ENCODE data around the gene OARD1. TPM values are rescaled to one million over a fixed set of nuclear protein-coding genes. Genes with fewer than 3 reads are reported as not detected.
A peak's percentile ranks its signal among the peaks of the same experiment; 100 is the strongest.

Gene OARD1
- total RNA-seq, 2 donors from 2014 or later, result 23.7 to 30.1 TPM

DNA sequence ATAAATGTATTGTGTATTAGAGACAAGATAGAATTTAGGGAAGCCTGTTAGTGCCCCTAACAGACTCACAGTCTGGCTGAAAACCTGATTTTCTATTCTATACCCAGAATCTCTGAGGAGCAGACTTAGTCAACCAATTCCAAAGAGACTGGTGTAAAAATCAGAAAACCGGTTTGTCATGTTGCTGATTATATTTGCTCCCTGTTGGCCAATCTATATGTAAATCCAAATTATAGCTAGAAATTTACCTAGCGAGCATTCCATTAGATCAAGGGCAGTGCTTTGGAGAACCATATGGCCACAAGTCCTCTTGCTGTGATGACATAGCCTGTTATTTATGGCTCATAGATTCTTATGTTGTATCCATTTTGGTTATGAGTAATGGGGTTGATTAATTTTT lies 5.4 kb upstream of the OARD1 start:
- intact Hi-C loops (cut with DNase I, micrococcal nuclease), result no loop called here
- no peak for ATAC-seq
- DNase-seq, result no peak

DNA sequence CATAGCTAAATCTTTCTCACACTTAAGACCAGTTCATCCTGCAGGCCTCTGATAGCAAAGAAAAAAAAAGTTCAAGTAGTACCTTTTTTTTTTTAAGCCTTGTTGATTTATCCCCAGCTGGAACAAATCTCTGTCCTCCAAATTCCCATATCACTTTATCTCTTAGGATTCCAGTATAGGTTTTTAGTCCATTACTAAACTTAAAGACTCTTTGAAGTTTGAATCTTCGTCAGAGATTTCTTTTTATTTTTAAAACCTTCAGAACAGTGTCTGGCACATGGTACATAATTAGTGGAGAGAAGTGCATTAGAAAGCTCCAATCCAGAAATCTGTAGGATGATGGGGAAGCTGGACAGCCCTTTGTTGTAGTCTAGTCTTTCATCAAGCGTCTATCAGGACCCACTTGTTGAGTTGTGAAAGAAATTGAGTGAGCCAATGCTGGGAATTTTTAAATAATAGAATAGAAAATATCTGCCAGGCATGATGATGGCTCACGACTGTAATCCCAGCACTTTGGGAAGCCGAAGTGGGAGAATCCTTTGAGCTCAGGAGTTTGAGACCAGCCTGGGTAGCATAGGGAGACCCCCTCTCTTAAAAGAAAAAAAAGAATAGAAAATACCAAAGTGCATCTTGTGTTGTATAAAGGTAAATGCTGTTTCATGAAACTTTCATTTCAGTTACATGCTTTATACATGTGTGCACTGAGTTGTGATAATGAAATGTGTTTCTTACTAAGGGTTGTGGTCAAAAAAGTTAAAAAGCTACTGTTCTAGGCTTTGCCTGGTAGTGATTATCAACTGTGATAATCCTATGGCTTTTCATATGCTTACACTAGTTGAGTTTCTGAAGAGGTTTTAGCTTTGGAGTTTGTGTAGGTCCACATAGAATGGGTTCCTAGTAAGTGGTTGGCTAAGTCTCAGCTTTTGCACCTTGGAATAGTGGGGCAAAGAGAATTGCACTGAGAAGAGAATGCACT lies 3.8 kb upstream of the OARD1 start:
- intact Hi-C loops (cut with DNase I, micrococcal nuclease), result no loop called here
- ATAC-seq (no peak), DNase-seq (no peak)

DNA sequence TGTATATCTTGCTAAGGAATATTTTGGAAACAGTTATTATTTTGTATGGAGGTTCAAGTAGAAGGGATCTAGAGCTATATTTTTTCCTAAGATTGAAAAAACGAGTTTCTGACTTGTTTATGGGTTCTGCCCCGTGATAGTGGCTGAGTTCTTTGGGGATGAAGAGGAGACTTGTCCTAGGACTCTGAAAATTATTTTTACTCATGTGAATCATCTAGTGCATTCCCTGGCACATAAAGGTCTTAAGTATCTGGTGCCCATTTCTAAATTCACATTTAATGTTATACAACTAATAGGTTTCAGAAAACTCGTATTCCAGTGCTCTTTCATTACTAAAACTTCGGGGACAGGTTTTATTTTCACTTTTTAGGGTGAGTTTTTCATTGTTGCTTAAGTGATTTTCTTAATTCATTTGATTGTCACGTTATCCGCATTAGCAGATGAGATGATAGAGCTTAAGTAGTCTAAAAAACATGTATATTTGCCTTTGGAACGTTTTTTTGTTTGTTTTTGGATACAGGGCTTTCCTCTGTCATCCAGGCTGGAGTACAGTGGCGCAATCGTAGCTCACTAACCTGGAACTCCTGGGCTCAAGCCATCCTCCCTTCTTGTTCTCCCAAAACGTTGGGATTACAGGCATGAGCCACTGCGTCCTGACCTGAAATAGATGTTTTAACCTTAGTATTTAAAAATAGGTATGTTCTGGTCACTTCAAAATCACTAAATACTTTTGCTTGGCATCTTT lies 2.7 kb upstream of the OARD1 start:
- ATAC-seq (no peak), DNase-seq (no peak)
- intact Hi-C loops (cut with DNase I, micrococcal nuclease), result no loop called here

DNA sequence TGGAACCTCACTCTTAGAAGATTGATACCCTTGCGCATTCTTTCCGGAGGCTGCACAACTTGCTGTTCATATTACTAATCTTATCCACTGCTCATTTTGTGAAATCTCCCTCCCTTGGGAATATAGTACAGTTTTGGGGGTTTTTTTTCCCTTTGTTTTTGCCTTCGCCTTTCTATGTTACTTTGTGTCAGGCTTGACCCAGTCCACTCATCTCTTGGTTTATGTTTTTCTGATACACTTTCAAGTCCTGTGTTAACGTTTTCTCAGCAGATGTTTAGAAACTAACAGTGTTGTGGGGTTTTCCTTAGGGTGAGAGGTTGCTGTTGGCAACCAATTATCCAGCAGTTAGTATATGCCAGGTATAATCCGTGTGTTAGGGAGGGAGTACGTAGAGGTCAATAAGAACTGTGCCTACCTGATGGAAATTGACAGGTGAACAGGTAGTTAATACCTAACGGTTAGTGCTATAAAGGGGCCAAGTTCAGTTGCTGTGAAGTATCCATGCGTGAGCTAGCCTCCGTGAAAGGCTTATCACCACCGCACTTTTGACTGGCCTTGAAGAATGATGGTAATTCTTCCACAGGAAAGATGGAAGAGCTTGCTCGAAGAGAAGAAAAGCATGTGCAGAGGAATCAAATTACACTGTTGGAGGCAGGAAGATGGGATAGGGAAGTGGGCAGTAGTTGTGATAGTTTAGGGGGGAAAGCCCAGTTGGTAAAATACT lies 2.0 kb upstream of the OARD1 start:
- ATAC-seq (no peak), DNase-seq (no peak)
- intact Hi-C loops (cut with DNase I, micrococcal nuclease), result no loop called here

DNA sequence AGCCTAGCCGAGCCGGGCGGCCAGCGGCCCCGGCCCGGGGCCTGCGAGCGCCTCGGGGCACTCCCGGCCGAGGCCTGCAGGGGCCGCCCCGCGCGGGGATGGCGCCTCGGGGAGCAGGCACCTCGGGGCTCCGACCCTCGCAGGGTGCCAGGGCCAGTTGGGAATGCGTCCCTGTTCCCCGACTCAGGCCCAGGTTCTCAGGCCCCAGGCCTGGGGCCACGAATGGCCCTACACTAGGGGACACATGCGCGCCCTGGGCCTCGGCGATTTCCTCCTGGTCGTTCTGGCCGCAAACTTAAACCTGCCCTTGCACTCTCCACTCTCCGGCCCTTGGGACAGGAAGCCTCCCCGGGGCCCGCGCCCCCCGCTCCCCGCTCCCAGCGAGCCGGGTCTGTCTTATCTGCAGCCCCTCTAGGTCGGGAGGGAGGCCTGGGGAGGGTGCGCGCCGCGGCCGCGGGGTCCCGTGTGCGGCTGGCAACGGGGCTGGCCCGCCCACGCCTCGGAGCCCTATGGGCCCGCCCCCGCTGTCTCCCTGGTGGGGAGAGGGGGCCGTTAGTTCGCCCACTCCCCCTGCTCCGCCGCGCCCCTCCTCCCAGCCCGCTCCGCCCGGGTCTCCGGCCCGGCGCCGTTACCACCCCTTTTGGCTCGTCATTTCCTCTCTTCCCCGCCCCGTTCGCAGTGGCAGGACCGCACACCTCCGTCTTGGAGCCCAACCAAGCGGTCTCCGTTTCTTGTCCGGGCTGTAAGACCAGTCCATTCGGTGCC lies 1.2 kb upstream of the OARD1 start:
- intact Hi-C loops (cut with DNase I, micrococcal nuclease), result no loop called here
- DNase-seq (peak; percentile 90 to 92), ATAC-seq (peak; percentile 40)

DNA sequence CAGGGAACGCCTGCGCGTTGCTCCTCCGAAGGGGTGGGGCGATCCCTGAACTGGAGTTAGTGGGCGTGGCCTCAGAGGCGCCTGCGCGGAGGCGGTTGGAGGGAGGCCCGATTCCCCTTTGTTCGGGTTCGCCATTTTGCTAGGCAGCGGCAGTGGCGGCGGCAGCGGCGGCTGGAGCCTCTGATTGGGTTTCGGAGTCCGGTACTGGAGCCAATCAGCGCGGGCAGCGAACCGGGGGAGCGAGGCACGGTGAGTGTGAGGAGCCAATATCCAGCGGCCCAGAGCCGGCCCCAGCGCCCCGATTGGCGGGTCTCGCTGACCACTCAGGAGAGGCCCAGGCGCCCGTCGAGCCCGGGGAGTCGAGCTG lies 663 bp upstream of the OARD1 start, which contains the start of gene NFYA:
Gene NFYA, plus strand, starts transcription at position 139 of the 367 bp plus-strand sequence. CDS start 6,116 bp downstream, outside the sequence.
- peak in 1 of 2 donors; percentile 100 for DNase-seq
- ATAC-seq, result peak; percentile 73
- intact Hi-C loops (cut with DNase I, micrococcal nuclease), result no loop called here

DNA sequence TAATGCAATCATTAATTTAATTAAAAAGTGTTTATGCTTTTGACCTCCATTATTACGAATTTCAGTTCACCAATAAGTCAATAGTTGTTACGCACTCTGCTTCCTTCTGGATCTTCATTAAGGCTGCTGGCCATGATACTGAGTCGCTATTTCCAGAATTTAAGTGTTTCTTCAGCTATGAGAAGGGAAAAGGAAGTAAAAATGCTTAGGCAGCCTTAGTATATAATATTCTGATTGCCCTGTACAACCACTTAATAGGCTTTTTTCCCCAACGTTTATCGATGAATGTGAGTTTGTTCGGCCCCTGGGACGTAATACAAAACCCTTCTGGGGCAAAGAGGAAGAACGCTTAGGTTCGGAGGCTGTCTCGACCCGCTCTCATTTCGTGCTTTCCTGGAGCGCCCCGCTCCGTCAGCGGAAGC lies 644 bp downstream of the OARD1 start:
- intact Hi-C loops (cut with DNase I, micrococcal nuclease), result no loop called here
- DNase-seq, result peak in 1 of 2 donors; percentile 87
- no peak for ATAC-seq

DNA sequence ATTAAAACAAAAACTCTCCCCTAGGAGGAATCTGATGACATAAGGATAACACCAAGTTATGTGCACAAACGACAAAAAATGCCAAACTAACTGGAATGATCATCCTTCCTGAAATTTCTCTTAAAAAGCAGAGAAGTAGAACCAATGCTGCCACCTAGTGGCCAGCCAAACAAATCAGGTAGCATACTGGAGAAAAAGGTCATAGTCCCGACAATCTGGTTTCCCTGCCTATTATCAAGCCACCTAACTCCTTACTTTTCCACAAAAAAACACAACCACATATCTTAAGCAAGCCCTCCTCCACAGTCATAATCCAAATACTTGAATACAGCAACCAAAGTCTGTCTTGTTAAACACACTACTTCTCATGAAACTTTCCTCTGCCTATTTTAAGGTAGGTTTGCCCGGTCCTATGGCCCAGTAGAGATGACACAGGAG lies 5.3 kb downstream of the OARD1 start:
- DNase-seq (peak; percentile 78 to 87), ATAC-seq (peak; percentile 17)
- intact Hi-C loops (cut with DNase I, micrococcal nuclease), result loop anchor here in 1 of 2 donors (10.0 kb wide), 1 partner anchor 62 kb away; no protein-coding TSS in a partner anchor

DNA sequence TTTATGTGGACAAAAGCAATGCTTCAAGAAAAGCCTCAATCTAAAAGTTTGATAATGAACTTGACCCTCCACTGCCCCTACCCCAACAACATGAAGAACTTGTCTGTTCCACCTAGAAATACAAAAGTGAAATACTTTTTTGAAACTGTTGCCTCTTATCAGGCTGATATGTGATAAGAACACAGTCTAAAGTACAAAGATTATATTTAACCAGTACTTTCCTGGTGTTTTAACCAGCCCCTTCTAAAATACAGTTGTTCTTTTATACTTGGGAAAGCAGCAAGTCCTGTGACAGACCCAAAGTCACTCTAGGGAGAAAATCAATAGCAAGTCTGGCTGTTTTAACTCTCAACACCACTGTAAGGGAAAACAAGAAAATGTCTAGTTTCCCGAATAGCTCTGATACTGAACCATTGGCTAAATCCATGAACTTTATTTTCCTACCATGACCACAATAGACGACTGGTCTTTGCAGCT lies 6.6 kb downstream of the OARD1 start:
- ATAC-seq, result peak; percentile 73
- DNase-seq, result no peak
- intact Hi-C loops (cut with DNase I, micrococcal nuclease), result loop anchor here in 1 of 2 donors (10.0 kb wide), 1 partner anchor 61 kb away; no protein-coding TSS in a partner anchor

DNA sequence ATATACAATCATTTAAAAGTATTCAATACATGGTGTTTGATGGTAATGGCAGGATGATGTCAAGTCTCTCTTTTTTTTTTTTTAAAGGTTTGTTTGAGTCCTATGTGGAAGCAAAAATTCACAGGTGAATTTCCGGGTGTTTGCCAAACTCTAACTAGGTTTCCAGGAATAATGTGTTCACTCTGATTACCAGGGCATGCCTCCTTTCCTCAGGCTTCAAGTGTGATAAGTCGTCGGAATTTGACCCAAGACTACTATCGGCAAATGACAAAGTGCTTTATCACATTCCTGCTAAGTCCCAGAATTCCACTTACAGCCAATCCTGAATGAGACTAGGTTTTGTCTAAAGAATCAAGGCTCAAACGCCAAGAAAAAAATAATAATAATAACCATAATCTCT lies 7.3 kb downstream of the OARD1 start:
- DNase-seq (no peak), ATAC-seq (peak; percentile 69)
- intact Hi-C loops (cut with DNase I, micrococcal nuclease), result loop anchor here in 1 of 2 donors (10.0 kb wide), 1 partner anchor 60 kb away; no protein-coding TSS in a partner anchor

DNA sequence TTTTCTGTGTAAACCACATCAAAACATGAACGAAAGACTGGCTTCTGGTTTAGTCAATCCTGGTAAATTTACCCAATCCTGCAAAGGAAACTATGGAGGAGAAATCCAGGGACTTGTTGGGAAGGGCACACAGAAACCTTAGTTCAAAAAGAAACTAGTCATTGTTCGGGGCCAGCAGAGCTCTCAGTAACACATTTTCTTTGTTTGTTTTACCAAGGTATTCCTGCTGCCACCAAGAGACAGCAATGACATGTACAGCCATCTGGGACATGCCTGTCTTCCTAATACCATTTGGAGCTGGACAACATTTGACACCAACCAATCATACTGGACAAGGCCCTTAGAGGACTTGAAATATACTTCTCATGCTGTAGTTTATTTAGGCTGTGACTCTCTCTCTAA lies 8.3 kb downstream of the OARD1 start:
- DNase-seq, result no peak
- intact Hi-C loops (cut with DNase I, micrococcal nuclease), result loop anchor here in 1 of 2 donors (10.0 kb wide), 1 partner anchor 59 kb away; no protein-coding TSS in a partner anchor
- ATAC-seq, result peak; percentile 34

DNA sequence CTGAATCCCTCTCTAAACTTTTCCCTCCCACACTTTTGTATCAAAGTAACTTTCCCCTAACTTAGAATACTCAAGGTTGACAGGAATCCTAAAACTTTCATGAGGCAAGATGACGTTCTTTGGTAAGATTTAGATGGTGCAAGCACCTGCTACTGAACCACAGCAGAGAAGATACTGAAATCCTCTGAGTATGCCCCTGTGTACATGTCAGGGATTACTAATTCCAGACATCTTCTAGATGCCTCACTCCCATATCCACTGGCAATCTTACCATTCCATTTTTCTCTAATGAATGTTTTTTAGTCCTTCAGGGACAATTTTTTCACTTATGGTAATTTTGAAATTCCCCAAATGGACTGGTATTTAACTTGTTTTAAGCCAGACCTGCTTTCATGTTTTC lies 10.1 kb downstream of the OARD1 start:
- DNase-seq, result no peak
- ATAC-seq, result no peak
- intact Hi-C loops (cut with DNase I, micrococcal nuclease), result loop anchor here in 1 of 2 donors (10.0 kb wide), 1 partner anchor 57 kb away; no protein-coding TSS in a partner anchor

DNA sequence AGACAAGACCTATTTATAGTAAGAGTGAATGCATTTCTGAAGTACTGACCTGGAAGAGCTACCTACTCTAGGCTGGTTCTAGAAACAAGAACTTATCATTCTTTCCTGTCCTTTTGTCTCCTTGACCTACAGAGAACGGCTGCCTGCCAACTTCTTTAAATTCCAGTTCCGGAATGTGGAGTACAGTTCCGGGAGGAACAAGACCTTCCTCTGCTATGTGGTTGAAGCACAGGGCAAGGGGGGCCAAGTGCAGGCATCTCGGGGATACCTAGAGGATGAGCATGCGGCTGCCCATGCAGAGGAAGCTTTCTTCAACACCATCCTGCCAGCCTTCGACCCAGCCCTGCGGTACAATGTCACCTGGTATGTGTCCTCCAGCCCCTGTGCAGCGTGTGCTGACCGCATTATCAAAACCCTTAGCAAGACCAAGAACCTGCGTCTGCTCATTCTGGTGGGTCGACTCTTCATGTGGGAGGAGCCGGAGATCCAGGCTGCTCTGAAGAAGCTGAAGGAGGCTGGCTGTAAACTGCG lies 10.9 kb downstream of the OARD1 start:
- intact Hi-C loops (cut with DNase I, micrococcal nuclease), result loop anchor here in 1 of 2 donors (10.0 kb wide), 1 partner anchor 56 kb away; no protein-coding TSS in a partner anchor
- DNase-seq (no peak), ATAC-seq (no peak)

DNA sequence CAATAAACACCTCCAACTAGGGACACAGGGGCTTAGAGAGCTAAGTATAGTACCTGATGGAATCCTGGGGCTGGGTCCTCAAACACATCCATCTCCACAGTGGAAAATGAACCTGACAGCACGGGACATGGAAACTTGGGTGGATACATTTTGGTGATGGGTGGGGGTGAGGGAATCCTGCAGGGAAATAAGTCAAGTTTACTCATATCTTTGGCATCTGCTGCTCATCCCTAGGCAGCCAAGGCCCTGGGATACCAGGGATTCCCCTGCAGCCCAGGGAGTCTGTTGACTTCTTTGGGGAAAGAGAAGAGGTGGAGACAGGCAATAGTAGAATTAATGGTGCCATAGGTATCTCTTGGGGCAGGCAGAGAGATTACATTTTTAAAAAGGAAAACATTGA lies 12.6 kb downstream of the OARD1 start:
- DNase-seq (no peak), ATAC-seq (no peak)
- intact Hi-C loops (cut with DNase I, micrococcal nuclease), result no loop called here

DNA sequence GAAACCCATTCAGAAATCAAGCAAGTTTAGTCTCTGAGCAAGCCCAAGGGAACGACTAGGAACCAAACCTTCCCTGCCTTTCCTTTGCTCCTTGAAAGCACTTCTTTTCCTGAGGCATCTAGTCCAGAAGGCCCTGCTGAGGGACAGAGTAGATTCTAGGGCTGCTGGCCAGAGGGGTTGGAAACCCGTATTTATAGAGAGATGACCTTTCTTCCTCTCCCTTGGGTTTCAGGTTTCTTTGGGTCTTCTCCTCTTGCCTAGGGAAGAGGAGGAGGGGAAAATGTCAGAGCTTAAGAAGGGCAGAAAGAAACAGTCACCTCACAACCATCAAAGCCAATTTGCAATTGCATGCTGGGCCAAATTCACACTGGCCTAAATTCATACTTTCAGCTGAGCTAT lies 13.4 kb downstream of the OARD1 start:
- intact Hi-C loops (cut with DNase I, micrococcal nuclease), result no loop called here
- DNase-seq (no peak), ATAC-seq (no peak)

DNA sequence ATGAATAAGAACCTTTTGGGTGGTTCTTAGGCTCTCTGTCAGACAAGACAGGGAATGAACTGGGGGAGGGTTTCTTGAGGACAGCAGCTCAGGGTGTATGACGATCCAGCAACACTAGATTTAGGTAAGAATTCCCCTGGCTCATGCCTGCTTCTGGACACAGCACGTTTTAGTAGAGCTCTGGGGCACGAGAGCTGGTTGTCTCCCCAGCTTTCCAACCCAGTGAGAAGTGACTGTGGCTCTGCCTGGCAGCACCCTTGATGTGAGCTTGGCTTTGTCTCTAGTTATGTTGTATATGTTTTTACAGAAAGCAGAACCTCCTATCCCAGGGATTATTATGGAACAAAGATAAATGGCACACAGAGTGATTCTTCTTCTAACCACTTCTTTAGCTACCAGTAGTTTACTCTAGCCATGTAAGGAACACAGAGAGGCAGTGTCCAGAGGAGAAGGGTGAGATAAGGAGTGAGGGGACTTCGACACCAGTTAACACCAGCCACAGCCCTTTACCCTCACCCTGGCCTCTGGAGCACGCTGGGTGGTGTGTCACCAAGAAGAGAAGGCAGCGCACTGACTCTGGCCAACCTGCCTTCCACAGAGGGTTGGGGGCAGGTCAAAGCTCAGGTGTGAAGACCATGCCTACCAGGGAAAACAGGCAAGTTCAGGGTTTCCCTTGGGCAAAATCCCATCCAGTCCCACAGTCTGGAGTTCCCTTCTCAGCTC lies 15.2 kb downstream of the OARD1 start:
- DNase-seq (no peak), ATAC-seq (peak; percentile 26)
- intact Hi-C loops (cut with DNase I, micrococcal nuclease), result no loop called here

DNA sequence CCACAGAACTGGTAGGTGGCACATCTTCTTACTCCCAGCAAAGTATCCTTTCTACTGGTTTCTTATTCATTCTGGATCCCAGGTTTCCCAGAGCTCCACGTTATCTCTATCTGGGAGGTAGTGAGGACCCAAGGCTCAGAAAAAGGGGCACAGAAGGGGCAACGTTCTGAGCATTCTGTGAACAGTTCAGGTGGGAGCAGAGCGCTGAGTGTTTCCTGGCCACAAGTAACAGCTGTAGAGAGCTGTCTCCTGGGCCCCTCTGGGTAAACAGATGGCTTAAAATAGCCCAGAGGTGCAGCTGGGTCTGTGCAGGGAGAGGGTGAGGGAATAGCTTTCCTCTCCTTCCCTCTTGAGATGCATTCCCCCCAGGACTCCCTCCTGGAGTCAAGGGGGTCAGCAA lies 17.0 kb downstream of the OARD1 start:
- ATAC-seq, result no peak
- intact Hi-C loops (cut with DNase I, micrococcal nuclease), result no loop called here
- no peak for DNase-seq

Data from left colon (tissue), 2 donors.